H9 (cell line): ENCODE measurements around the gene KRT15. TPM values are rescaled to one million over a fixed set of nuclear protein-coding genes. Genes with fewer than 3 reads are reported as not detected.

Experiments
- DNase-seq: peaks from one replicate; pipeline ENCODE4 v3.0.0-alpha.2; 2017
- H2AFZ ChIP-seq: one replicate; pipeline ENCODE4 v1.6.1; 2013; ENCODE audit warnings: mild to moderate bottlenecking, low read length, control low read depth, moderate library complexity
- H2AK5ac ChIP-seq: 2 replicates; pipeline ENCODE4 v1.6.1; 2013; ENCODE audit warnings: low read length, control low read depth, mixed read lengths; ENCODE audit not compliant: insufficient read length
- H2BK120ac ChIP-seq: one replicate; pipeline ENCODE4 v1.6.1; 2013; ENCODE audit warnings: low read depth, mild to moderate bottlenecking, low read length, control low read depth, inconsistent platforms; ENCODE audit not compliant: poor library complexity, severe bottlenecking
- H2BK12ac ChIP-seq: 2 replicates; pipeline ENCODE4 v1.6.1; 2013; ENCODE audit warnings: low read length, control low read depth, mixed read lengths, low read depth; ENCODE audit not compliant: insufficient read length
- H2BK15ac ChIP-seq: 2 replicates; pipeline ENCODE4 v1.6.1; 2013; ENCODE audit warnings: low read depth, low read length, control low read depth
- H2BK20ac ChIP-seq: one replicate; pipeline ENCODE4 v1.6.1; 2013; ENCODE audit warnings: low read depth, mild to moderate bottlenecking, low read length, control low read depth, inconsistent platforms; ENCODE audit not compliant: poor library complexity, severe bottlenecking
- H2BK5ac ChIP-seq: 2 replicates; pipeline ENCODE4 v1.6.1; 2013; ENCODE audit warnings: low read length, control low read depth, mixed read lengths; ENCODE audit not compliant: insufficient read length
- H3K14ac ChIP-seq: 2 replicates; pipeline ENCODE4 v1.6.1; 2013; ENCODE audit warnings: low read length, control low read depth; ENCODE audit not compliant: insufficient read depth
- H3K18ac ChIP-seq: 2 replicates; pipeline ENCODE4 v1.6.1; 2013; ENCODE audit warnings: low read depth, mild to moderate bottlenecking, mixed read lengths, low read length, control low read depth; ENCODE audit not compliant: insufficient read length
- H3K23ac ChIP-seq: 2 replicates; pipeline ENCODE4 v1.6.1; 2013; ENCODE audit warnings: low read length, control low read depth, mixed read lengths, low read depth; ENCODE audit not compliant: insufficient read length
- H3K23me2 ChIP-seq: 2 replicates; pipeline ENCODE4 v1.6.1; 2013; ENCODE audit warnings: low read depth, mild to moderate bottlenecking, mixed read lengths, low read length, control low read depth; ENCODE audit not compliant: insufficient read length, poor library complexity, severe bottlenecking
- H3K27ac ChIP-seq: 2 replicates; pipeline ENCODE4 v1.5.1; 2013; ENCODE audit warnings: low read length, control low read depth, mixed read lengths, low read depth; ENCODE audit not compliant: insufficient read length
- H3K27me3 ChIP-seq: 2 replicates; pipeline ENCODE4 v1.6.1; 2013; ENCODE audit warnings: low read length, control low read depth, inconsistent platforms; ENCODE audit not compliant: insufficient read depth
- H3K4ac ChIP-seq: 2 replicates; pipeline ENCODE4 v1.6.1; 2013; ENCODE audit warnings: low read depth, mild to moderate bottlenecking, control low read depth, inconsistent platforms, low read length, moderate library complexity
- H3K4me1 ChIP-seq: 2 replicates; pipeline ENCODE4 v1.6.1; 2013; ENCODE audit warnings: low read length, control low read depth, inconsistent platforms; ENCODE audit not compliant: insufficient read depth
- H3K4me2 ChIP-seq: 2 replicates; pipeline ENCODE4 v1.6.1; 2013; ENCODE audit warnings: low read length, control low read depth, mixed read lengths; ENCODE audit not compliant: insufficient read length, insufficient read depth
- H3K56ac ChIP-seq: 2 replicates; pipeline ENCODE4 v1.6.1; 2013; ENCODE audit warnings: low read depth, mild to moderate bottlenecking, mixed read lengths, low read length, control low read depth; ENCODE audit not compliant: insufficient read length
- H3K79me1 ChIP-seq: 2 replicates; pipeline ENCODE4 v1.6.1; 2013; ENCODE audit warnings: low read depth, mild to moderate bottlenecking, moderate library complexity, low read length, control low read depth, inconsistent platforms; ENCODE audit not compliant: insufficient read depth, poor library complexity, severe bottlenecking
- H3K79me2 ChIP-seq: 2 replicates; pipeline ENCODE4 v1.6.1; 2013; ENCODE audit warnings: low read length, control low read depth, inconsistent platforms; ENCODE audit not compliant: insufficient read depth
- H3K9ac ChIP-seq: 2 replicates; pipeline ENCODE4 v1.6.1; 2013; ENCODE audit warnings: low read length, control low read depth, mixed read lengths; ENCODE audit not compliant: insufficient read length; ENCODE audit errors: extremely low read depth
- H3K9me3 ChIP-seq: one replicate; pipeline ENCODE4 v1.6.1; 2013; ENCODE audit warnings: low read depth, low read length, inconsistent platforms; ENCODE audit not compliant: control insufficient read depth
- H3T11ph ChIP-seq: one replicate; pipeline ENCODE4 v1.6.1; 2013; ENCODE audit warnings: mild to moderate bottlenecking, low read length, control low read depth, inconsistent platforms
- H4K20me1 ChIP-seq: one replicate; pipeline ENCODE4 v1.6.1; 2013; ENCODE audit not compliant: control insufficient read depth, insufficient read length, insufficient read depth
- H4K5ac ChIP-seq: 2 replicates; pipeline ENCODE4 v1.6.1; 2013; ENCODE audit warnings: low read depth, mild to moderate bottlenecking, mixed read lengths, low read length, control low read depth; ENCODE audit not compliant: insufficient read length
- H4K8ac ChIP-seq: replicated peaks from 2 replicates; pipeline ENCODE4 v1.6.1; 2013; ENCODE audit warnings: low read length, control low read depth, mixed read lengths, low read depth; ENCODE audit not compliant: insufficient read length
- H4K91ac ChIP-seq: 2 replicates; pipeline ENCODE4 v1.6.1; 2013; ENCODE audit warnings: low read depth, mild to moderate bottlenecking, moderate library complexity, mixed read lengths, low read length, control low read depth; ENCODE audit not compliant: insufficient read length
- H3K27ac Mint-ChIP-seq, 3 experiments: 2 replicates in 2 of 3; 3 replicates in 1 of 3; pipeline ENCODE4 v1.8.0; 2020 to 2021; ENCODE audit warnings: mixed read lengths in 3 of 3, mild to moderate bottlenecking in 1 of 3, moderate library complexity in 1 of 3
- H3K27me3 Mint-ChIP-seq: 2 replicates; pipeline ENCODE4 v1.8.0; 2021; ENCODE audit warnings: low read depth, mild to moderate bottlenecking, moderate library complexity, mixed read lengths
- H3K36me3 Mint-ChIP-seq, 3 experiments: 2 replicates in 2 of 3; 3 replicates in 1 of 3; pipeline ENCODE4 v1.8.0; 2020 to 2021; ENCODE audit warnings: low read depth in 3 of 3, mixed read lengths in 3 of 3; ENCODE audit not compliant: insufficient read depth in 1 of 3
- H3K4me1 Mint-ChIP-seq, 2 experiments: 2 replicates each; pipeline ENCODE4 v1.8.0; 2020; ENCODE audit warnings: mixed read lengths in 2 of 2
- H3K4me3 Mint-ChIP-seq, 2 experiments: 2 replicates in 1 of 2; 3 replicates in 1 of 2; pipeline ENCODE4 v1.8.0; 2020 to 2021; ENCODE audit warnings: mild to moderate bottlenecking in 2 of 2, mixed read lengths in 2 of 2, moderate library complexity in 1 of 2
- H3K9me3 Mint-ChIP-seq, 2 experiments: 2 replicates in 1 of 2; 3 replicates in 1 of 2; pipeline ENCODE4 v1.8.0; 2020; ENCODE audit warnings: mild to moderate bottlenecking in 2 of 2, mixed read lengths in 2 of 2, moderate library complexity in 1 of 2
- CTCF ChIP-seq: fragments of 200-600 bp; sonication (generic); conservative IDR thresholded peaks from 3 replicates; pipeline ENCODE4 v1.8.0; 2021; ENCODE audit warnings: antibody characterized with exemption, mild to moderate bottlenecking
- WGBS: extraction: QIAGEN DNeasy Blood & Tissue Kit; methylation state at CpG from one replicate; pipeline ENCODE4 v1.1.7; 2013; ENCODE audit warnings: missing lambda C conversion rate, low lambda C conversion rate, mixed read lengths; ENCODE audit not compliant: insufficient read length; ENCODE audit errors: extremely low coverage; 5-methylcytosine and 5-hydroxymethylcytosine counted together
- total RNA-seq: library from RNA; stranded (reverse); gene quantifications from 2 replicates; pipeline ENCODE4 v1.2.1, GENCODE V29; 2021

KRT15 gene
- total RNA-seq, 1 experiment from 2014 or later, result 0.87 TPM

- no peak overlapping the region for H2BK5ac ChIP-seq
- no peaks in the 10 kb centered on the region for H3K23me2 ChIP-seq
- H3T11ph ChIP-seq, result no peak overlapping the region
- no peaks in the 10 kb centered on the region; the same call in 1 of the 2 replicates for H3K4me1 ChIP-seq
- no peak overlapping the region for H4K91ac ChIP-seq
- no peak overlapping the region for H2BK20ac ChIP-seq
- no peaks in the 10 kb centered on the region for H3K79me1 ChIP-seq
- no peak overlapping the region for H2AK5ac ChIP-seq
- H3K4me1 Mint-ChIP-seq, result peaks cover 26 to 38% of the 10 kb centered on the region in 2 experiments
- no peaks in the 10 kb centered on the region for H3K27me3 ChIP-seq
- peak overlapping the region in 1 of 3 experiments; percentile 56; a peak in 2 of 7 replicates for H3K27ac Mint-ChIP-seq
- H4K5ac ChIP-seq, result no peak overlapping the region
- H3K4ac ChIP-seq, result no peak overlapping the region
- H3K4me3 Mint-ChIP-seq, result no peak overlapping the region
- no peak overlapping the region for H3K4me2 ChIP-seq
- no peaks in the 10 kb centered on the region; the same call in 1 of the 2 replicates for H3K27me3 Mint-ChIP-seq
- H4K8ac ChIP-seq, result no peak overlapping the region
- H2AFZ ChIP-seq, result no peak overlapping the region
- no peak overlapping the region for H3K56ac ChIP-seq
- H3K18ac ChIP-seq, result no peak overlapping the region
- no peaks in the 10 kb centered on the region for H4K20me1 ChIP-seq
- H3K36me3 Mint-ChIP-seq, result peaks cover 20 to 34% (median 28%) of the 10 kb centered on the region in 3 experiments; a peak in 6 of 7 replicates
- no peak overlapping the region for H3K27ac ChIP-seq
- no peak overlapping the region for H3K23ac ChIP-seq
- H3K9me3 ChIP-seq, result no peaks in the 10 kb centered on the region
- no peak overlapping the region for H2BK12ac ChIP-seq
- no peak overlapping the region for H3K14ac ChIP-seq
- TF ChIP-seq CTCF, result no peak
- H3K79me2 ChIP-seq, result no peaks in the 10 kb centered on the region
- no peak overlapping the region for H3K9ac ChIP-seq
- no peak overlapping the region for H2BK120ac ChIP-seq
- no CpG with 5 or more reads among the region's 10 CpGs for WGBS
- H2BK15ac ChIP-seq, result no peak overlapping the region
- no peak for DNase-seq
- no peaks in the 10 kb centered on the region; a peak in 1 of 5 replicates for H3K9me3 Mint-ChIP-seq
Observed at GRCh38 chr17:41520821-41521521, 2.3 kb upstream of the KRT15 start.
